ENCODE data around the gene RBFOX1.
"Not testable (repeated sequence)": the region's sequence is repeated elsewhere in the genome, so short reads cannot be mapped to it uniquely, and the experiment has no call there.

RBFOX1 gene

GRCh38 chr16:7487574-7488323, 155.1 kb downstream of the RBFOX1 start:
- DNase-seq = no peak

- no peak for DNase-seq
These were observed 159.5 kb downstream of the RBFOX1 start for GRCh38 chr16:7492122-7492521.

DNA sequence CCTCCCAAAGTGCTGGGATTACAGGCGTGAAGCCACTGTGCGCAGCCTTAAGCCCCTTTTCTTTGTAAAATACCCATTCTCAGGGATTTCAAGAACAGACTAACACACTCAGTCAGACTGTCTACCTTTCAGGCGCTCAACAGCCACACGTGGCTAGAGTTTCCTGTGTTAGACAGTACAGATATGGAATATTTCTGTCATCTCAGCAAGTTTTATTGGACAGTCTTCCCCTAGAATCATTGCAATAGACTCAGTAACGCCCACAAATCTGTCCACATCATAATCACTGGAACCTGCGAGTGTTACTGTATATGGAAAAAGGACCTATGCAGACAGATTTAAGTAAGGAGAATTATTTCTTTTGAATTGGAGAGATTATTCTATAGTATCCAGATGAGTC, 160.5 kb downstream of the RBFOX1 start:
- DNase-seq = no peak

DNA sequence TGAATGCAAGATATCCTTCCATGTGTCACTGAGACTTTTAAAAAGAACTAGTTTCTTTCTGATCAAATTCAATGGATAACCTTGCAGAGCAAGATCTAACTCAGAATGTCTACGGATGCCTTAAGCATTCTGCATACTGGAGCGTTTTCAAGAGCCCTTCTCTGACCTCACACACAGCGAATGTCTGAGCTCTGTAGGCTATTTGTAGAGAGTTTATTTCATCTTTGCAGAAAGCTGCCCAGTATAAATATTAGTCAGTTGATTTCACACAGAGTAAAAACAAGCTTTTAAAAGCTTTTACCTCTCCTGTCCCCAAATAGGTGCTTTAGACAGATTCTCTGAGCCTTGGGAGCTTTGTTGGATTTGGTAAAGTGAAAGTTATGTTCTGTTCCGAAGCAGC, 165.0 kb downstream of the RBFOX1 start:
- DNase-seq = no peak

- no peak for DNase-seq
These were observed 169.2 kb downstream of the RBFOX1 start for GRCh38 chr16:7501868-7502267.

DNA sequence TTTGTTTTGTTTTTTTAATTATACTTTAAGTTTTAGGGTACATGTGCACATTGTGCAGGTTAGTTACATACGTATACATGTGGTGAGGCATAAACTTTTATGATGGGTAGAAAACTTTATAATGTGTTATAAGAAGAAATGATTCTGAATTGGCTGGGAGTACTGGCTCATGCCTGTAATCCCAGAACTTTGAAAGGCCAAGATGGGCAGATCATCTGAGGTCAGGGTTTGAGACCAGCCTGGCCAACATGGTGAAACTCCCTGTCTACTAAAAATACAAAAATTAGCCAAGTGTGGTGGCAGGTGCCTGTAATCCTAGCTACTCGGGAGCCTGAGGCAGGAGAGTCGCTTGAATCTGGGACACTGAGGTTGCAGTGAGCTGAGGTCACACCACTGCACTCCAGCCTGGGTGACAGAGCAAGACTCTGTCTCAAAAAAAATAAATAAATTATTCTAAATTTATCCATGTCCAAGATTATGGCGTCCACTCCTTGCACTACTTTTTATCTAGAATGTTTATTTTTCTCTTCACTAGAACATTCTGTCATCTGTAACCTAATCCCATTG, 170.0 kb downstream of the RBFOX1 start:
- not testable (repeated sequence) for DNase-seq

DNA sequence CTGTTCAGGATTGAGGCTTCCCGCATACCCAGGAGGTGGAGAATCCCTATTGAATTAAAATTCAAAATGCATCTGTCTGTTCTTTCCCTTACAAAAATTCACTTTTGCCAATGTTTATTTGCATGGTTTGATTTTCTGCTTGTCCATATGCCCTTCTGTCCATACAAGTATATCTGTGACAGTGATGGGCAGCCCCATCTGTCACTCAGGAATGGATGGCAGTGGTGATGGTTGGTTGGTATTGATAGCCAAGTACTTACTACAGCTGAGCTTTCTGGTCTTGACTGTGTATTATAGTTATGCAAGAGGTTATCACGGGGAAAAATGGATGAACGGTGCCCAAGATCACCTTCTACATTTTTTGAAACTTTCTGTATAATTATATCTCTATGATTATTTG, 171.0 kb downstream of the RBFOX1 start:
- no peak for DNase-seq

- no peak for DNase-seq
These were observed 172.2 kb downstream of the RBFOX1 start for GRCh38 chr16:7504844-7505243.

DNA sequence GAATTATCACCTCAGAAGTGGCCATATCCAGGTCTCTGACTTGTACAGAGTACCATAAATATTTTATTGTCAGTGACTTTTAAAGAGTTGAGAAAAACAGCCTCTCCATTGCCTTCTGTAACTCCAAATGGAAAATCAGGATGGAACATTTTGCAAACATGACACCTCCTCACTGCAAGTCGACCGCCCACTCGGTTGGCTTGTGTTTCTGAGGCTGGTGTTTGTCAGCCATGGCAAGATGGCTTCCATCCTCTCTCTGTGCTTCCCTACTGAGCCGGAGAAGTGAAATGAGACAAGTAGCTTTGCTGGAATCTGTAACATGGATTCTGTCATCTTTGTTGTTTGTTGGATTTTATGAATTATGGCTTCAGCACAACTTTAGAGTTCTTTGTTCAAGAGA, 172.8 kb downstream of the RBFOX1 start:
- DNase-seq = no peak

GRCh38 chr16:7506363-7506762, 173.7 kb downstream of the RBFOX1 start:
- DNase-seq = no peak

DNA sequence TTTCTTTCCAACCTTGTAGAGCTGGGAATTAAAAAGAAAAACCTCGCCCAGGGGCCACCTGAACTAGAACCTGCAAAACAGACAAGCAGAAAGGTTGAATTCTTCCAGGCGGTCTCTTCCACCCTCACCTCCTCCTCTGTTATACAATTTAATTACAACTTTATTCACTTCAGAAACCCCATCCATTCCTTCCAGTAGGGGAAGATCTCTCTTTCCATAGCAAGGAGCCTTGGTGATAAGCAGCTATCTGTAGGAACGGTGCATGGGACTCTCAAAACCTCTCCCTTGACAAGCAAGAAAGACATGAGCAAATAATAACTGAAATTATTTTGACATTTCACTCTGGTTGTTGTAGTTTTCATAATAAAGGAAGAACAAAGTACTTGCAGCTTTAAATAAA, 176.0 kb downstream of the RBFOX1 start:
- DNase-seq = no peak

DNA sequence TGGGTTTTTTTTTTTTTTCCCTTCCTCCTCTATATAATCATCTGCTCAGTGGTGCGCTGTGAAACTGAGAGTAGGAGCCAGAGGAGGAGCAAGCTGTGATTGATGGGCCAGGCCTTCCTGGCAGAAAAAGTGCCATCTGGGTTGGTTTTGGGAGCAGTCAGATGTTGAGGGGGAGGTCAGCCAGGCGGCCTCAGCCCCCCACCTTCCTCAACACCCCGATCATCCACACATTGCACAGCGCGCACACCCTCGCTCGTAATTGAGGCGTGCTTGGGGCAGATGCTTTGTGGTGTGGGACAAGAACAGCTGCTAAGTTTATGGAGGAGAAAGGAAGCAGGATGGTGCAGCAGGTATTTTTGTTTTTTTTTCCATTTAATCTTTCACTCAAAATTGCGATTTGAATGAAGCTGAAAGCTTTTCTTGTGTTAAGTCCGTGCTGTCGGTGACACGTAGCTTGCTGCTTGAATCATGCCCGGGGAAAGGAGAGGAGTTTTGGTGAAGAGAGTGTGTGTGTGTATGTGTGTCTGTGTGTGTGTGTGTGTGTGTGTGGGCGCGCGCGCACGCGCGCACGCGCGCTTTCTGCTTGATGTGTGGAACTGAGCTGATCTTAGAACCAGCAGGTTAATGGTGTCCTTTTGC, 177.4 kb downstream of the RBFOX1 start:
- no peak for DNase-seq

DNA sequence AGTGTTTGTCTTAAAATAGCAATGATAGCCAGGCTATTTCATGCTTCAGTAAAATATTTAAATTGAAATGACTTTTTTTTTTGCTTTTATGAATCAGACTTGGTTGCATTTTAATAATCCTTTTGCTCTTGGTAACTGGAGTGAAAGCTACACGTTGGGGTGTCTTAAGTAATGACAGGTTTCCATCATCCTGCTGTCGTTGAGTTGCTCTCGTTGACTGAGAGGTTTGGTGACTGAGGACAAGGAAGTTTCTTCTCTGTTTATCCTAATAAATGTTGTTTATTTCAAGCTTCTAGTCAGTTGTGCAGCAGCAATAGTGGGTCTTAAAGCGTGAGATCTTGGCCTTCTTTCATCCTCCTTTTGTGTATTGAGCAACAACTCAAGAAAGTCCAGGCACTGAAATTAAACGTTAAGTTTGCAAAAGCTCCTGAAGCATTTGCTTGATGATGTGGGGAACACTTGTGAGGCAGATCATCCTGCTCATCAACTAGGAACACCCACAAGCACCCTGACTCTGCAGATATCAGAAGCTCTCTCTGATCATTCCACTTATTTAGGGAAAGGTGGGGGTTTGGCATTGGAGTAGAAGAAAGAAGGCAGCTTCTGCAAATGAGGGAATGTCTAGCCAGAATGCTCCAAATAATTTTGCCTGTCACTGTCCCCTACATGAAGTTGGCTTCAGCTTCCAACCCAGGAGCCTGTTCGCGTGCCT, 179.1 kb downstream of the RBFOX1 start:
- DNase-seq = no peak

DNA sequence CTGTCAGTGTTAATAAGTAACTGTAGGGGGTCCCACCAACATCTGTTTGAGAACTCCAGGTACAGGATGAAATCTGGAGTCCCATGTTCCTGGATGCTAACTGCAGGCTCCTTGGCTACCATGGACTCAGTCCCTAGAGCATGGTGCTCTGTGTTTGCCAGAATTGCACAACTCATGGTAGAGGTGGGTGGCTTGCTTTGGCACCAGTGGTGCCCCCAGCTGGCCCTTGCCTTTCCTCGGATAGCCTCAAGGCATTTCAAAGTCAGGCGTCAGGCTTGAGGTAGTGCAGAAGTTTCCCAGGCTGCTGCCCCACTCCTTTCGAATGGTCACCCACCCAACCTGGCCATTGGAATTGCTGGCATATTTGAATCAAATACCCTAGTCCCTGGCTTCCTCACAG, 179.9 kb downstream of the RBFOX1 start:
- no peak for DNase-seq

DNA sequence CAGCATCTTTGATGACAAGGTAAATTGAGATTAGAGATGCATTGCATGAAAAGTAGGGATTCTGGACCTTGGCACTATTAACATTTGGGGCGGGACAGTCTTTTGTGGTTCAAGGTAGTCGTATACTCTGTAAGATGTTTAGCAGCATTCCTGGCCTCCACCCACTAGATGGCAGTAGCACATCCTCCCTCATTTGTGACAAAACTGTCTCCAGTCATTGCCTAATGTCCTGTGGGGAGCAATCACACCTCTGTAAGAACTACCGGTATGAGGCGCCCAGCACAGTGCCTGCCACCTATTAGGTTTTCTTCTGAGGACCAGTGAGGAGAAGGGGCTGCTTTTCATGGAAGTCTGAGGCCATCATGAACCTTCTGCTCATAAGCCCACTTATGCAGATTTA, 180.8 kb downstream of the RBFOX1 start:
- DNase-seq = no peak

DNA sequence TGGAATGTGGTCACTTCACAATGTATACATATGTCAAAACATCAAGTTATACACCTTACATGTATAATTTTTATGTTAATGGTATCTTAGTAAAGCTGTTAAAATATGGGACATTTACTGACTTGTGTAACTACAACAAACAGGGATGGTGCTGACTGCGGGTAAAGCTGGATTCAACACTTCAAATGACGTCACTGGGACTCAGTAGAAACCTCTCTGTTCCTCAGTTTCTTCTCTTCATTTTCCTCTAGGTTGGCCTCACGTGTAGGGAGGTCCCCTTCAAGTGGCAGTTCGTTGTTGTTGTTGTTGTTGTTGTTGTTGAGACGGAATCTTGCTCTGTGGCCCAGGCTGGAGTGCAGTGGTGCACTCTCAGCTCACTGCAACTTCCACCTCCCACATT, 182.9 kb downstream of the RBFOX1 start:
- DNase-seq = no peak

- DNase-seq = no peak
These were observed 184.9 kb downstream of the RBFOX1 start for GRCh38 chr16:7517496-7517895.

GRCh38 chr16:7518158-7518557, 185.5 kb downstream of the RBFOX1 start:
- no peak for DNase-seq

GRCh38 chr16:7521834-7522233, 189.2 kb downstream of the RBFOX1 start:
- DNase-seq = no peak

- DNase-seq = no peak
These were observed 191.8 kb downstream of the RBFOX1 start for GRCh38 chr16:7524419-7524818.

DNA sequence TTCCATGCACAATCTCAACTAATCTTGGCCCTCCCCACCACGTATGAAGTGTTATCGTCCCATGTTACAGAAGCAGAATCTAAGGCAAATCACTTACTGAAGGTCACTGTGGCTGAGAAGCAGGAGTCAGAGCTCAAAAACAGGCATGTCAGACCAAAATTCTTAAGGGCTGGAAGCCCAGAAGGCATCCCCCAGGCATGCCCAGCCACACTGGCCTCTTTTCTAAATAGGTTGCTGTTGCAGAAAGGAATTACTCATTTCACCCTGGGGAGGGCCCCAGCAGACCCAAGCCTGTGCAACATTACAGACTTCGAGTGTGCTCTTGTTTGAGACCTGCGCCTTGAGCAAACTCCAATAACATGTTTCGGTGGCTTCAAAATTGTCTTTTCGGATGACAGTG, 194.1 kb downstream of the RBFOX1 start:
- DNase-seq = no peak

GRCh38 chr16:7532534-7532933, 199.9 kb downstream of the RBFOX1 start:
- no peak for DNase-seq

DNA sequence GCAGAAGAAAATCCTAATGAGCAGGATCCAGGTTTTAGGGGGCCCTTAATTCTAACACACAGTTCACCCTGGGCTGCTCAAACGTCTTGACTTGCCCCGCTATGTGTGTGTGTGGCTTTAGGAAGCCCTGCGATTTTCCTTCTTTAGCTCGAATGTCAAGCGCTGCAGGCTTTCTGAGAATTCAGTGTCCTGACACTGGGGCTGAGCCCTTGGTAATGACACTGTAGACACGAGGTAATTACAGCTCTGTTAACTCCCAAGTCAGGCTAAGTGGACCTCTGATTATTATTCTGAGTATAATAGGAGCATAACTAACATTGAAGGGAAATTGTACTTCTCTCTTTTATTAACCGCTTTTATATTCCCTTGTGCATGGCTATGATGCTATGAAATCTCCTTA, 202.1 kb downstream of the RBFOX1 start:
- DNase-seq = no peak

DNA sequence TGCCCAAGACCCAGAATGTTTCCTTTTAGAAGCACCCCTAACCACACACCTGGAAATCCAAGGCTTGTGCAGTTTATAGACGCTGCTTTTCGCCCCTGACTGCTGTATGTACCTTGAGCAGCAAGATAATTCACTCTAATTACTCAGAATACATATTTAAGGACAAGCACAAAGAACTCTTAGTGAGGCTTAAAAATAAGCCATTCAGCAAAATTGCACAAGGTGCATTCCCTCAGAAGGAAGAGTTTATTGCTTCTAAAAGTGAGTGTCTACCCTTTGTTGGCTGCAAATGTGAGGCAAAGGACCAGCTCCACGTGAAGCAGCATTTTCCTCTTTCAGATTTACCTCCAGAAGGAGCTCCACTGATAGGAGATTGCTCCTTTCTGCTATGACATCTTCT, 208.4 kb downstream of the RBFOX1 start:
- DNase-seq = no peak

Measured in activated CD4-positive, alpha-beta T cell treated with anti-CD3 and anti-CD28 coated beads, Interleukin-2, amount 50 U/mL, for 1 hour (primary cell).